Measurements from ENCODE around the gene KHDRBS2. TPM values are rescaled to one million over a fixed set of nuclear protein-coding genes. Genes with fewer than 3 reads are reported as not detected.

Gene KHDRBS2
- polyA plus RNA-seq, 1 of the 3 experiments (the other 2 are of a cell fraction): not detected

DNA sequence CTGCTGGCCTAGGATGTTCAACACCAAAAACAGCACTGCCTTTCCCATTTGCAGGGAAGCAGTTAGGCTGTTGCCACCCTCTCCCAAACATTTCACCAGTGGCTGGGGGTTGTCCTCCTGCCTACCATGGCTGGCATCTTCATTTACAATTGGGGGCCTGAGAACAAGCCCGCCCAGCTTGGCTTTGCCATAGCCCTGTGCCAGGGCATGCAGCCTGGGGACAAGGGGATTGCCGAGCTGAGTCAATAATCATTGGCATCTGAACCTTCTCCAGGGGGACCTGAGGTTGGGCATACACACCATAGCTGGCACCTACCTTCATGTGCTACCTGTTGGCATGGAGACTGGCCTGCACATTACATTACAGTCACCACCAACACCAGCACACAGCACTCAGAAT lies 345.1 kb downstream of the KHDRBS2 start:
- Histone ChIP-seq H3K4me1 (ENCODE audit: control insufficient read depth in 1 of 2, insufficient read depth in 2 of 2, low read depth in 1 of 2, low read length in 1 of 2) (no peaks in the 10 kb centered on the region), H3K9ac (no peak overlapping the region), H3K36me3 (replicated peaks in 1 of 2; ENCODE audit: control insufficient read depth in 1 of 2, insufficient read depth in 2 of 2, low read length in 1 of 2) (no peaks in the 10 kb centered on the region), H3K4me3 (ENCODE audit: low read depth in 2 of 2, low read length in 1 of 2) (no peak overlapping the region), H3K4me2 (no peak overlapping the region), H3K9me3 (no peaks in the 10 kb centered on the region), H3K79me2 (ENCODE audit: insufficient read depth) (no peaks in the 10 kb centered on the region), H4K20me1 (ENCODE audit: insufficient read depth) (no peaks in the 10 kb centered on the region), H3K9me2 (no peaks in the 10 kb centered on the region), H3K27me3 (ENCODE audit: insufficient read depth) (no peaks in the 10 kb centered on the region), H3F3A (replicated peaks; ENCODE audit: insufficient read depth) (no peaks in the 10 kb centered on the region), H3K27ac (ENCODE audit: low read depth in 2 of 2, low read length in 1 of 2) (no peak overlapping the region), H2AFZ (ENCODE audit: low read depth) (no peak overlapping the region)
- ChIA-PET POLR2A (no interaction called here), CTCF (interaction anchor here (1.1 kb wide), 1 partner anchor 54 kb away, joined by 3 read pairs; no protein-coding TSS in a partner anchor)
- TF ChIP-seq, protein P1, sequence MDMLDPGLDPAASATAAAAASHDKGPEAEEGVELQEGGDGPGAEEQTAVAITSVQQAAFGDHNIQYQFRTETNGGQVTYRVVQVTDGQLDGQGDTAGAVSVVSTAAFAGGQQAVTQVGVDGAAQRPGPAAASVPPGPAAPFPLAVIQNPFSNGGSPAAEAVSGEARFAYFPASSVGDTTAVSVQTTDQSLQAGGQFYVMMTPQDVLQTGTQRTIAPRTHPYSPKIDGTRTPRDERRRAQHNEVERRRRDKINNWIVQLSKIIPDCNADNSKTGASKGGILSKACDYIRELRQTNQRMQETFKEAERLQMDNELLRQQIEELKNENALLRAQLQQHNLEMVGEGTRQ (IDR thresholded peaks at IDR 0.05; ENCODE audit: borderline replicate concordance, low read depth, low read length): no peak
- TF ChIP-seq FOXM1 (IDR thresholded peaks at IDR 0.05; ENCODE audit: low read depth) (no peak), EP300 (IDR thresholded peaks at IDR 0.05; ENCODE audit: borderline replicate concordance in 1 of 2, low read depth in 1 of 2, low read length in 1 of 2) (no peak), ELF1 (IDR thresholded peaks at IDR 0.05) (no peak), RCOR1 (IDR thresholded peaks at IDR 0.05; ENCODE audit: low read length) (no peak)
- TF ChIP-seq, protein P2, sequence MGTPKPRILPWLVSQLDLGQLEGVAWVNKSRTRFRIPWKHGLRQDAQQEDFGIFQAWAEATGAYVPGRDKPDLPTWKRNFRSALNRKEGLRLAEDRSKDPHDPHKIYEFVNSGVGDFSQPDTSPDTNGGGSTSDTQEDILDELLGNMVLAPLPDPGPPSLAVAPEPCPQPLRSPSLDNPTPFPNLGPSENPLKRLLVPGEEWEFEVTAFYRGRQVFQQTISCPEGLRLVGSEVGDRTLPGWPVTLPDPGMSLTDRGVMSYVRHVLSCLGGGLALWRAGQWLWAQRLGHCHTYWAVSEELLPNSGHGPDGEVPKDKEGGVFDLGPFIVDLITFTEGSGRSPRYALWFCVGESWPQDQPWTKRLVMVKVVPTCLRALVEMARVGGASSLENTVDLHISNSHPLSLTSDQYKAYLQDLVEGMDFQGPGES (IDR thresholded peaks at IDR 0.05; ENCODE audit: low read depth, low read length): no peak
- WGBS (ENCODE audit: low lambda C conversion rate): 0% methylated on average over 2 of the region's 2 CpGs
- no peak for DNase-seq

DNA sequence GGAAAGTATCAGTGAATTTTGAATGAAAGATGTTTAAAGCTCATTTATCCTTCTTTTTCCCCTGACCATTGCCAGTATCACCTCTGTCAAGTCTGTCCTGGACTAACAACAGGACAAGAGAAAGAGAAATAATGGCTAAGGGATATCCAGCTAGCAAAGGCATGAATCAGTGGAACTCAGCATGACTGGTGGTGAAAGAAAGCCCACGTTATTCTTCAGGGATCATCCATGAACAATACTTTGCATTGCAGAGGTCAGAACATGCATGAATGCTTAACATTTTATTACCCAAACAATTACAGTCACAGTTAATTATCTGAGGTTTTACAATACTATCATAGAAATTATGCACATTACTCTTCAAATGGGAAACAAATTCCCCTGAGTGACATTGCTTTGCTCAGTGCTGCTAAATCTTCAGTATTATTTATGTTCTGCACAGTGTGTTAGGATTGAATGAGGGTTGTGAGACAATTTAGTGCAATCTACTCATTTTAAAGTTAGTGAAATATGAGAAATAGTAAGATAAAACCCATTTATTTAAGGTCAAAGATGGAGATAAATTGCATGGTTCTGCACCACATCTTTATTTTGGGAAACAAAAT lies 350.7 kb downstream of the KHDRBS2 start:
- Histone ChIP-seq H2AFZ (ENCODE audit: low read depth) (no peak overlapping the region), H3K9me3 (no peaks in the 10 kb centered on the region), H3K27me3 (ENCODE audit: insufficient read depth) (no peaks in the 10 kb centered on the region), H3K4me2 (no peak overlapping the region), H3K36me3 (replicated peaks in 1 of 2; ENCODE audit: control insufficient read depth in 1 of 2, insufficient read depth in 2 of 2, low read length in 1 of 2) (no peaks in the 10 kb centered on the region), H3K4me3 (ENCODE audit: low read depth in 2 of 2, low read length in 1 of 2) (no peak overlapping the region), H3K4me1 (ENCODE audit: control insufficient read depth in 1 of 2, insufficient read depth in 2 of 2, low read depth in 1 of 2, low read length in 1 of 2) (no peaks in the 10 kb centered on the region), H3K9me2 (no peaks in the 10 kb centered on the region), H3K9ac (no peak overlapping the region), H4K20me1 (ENCODE audit: insufficient read depth) (no peaks in the 10 kb centered on the region), H3F3A (replicated peaks; ENCODE audit: insufficient read depth) (no peaks in the 10 kb centered on the region), H3K79me2 (ENCODE audit: insufficient read depth) (no peaks in the 10 kb centered on the region), H3K27ac (ENCODE audit: low read depth in 2 of 2, low read length in 1 of 2) (no peak overlapping the region)
- WGBS (ENCODE audit: low lambda C conversion rate): 0% methylated on average over 1 of the region's 1 CpG
- DNase-seq: no peak
- ChIA-PET POLR2A (no interaction called here), CTCF (no interaction called here)
- TF ChIP-seq EP300 (IDR thresholded peaks at IDR 0.05; ENCODE audit: borderline replicate concordance in 1 of 2, low read depth in 1 of 2, low read length in 1 of 2) (no peak), GATA2 (CRISPR knock-in tag; IDR thresholded peaks at IDR 0.05) (no peak), FOXJ3 (CRISPR knock-in tag; IDR thresholded peaks at IDR 0.05) (no peak), MXI1 (IDR thresholded peaks at IDR 0.05; ENCODE audit: low read depth, low read length) (no peak), NFIC (IDR thresholded peaks at IDR 0.05; ENCODE audit: borderline replicate concordance) (no peak), GABPA (IDR thresholded peaks at IDR 0.05; ENCODE audit: low read depth) (no peak), RAD21 (IDR thresholded peaks at IDR 0.05; ENCODE audit: low read length) (no peak), RFX5 (IDR thresholded peaks at IDR 0.05; ENCODE audit: low read length) (no peak), TEAD4 (IDR thresholded peaks at IDR 0.05; ENCODE audit: borderline replicate concordance, insufficient read depth) (no peak), YY1 (IDR thresholded peaks at IDR 0.05; ENCODE audit: low read depth) (no peak), FOSL2 (IDR thresholded peaks at IDR 0.05; ENCODE audit: borderline replicate concordance, low read depth) (no peak)
- TF ChIP-seq, protein P3, sequence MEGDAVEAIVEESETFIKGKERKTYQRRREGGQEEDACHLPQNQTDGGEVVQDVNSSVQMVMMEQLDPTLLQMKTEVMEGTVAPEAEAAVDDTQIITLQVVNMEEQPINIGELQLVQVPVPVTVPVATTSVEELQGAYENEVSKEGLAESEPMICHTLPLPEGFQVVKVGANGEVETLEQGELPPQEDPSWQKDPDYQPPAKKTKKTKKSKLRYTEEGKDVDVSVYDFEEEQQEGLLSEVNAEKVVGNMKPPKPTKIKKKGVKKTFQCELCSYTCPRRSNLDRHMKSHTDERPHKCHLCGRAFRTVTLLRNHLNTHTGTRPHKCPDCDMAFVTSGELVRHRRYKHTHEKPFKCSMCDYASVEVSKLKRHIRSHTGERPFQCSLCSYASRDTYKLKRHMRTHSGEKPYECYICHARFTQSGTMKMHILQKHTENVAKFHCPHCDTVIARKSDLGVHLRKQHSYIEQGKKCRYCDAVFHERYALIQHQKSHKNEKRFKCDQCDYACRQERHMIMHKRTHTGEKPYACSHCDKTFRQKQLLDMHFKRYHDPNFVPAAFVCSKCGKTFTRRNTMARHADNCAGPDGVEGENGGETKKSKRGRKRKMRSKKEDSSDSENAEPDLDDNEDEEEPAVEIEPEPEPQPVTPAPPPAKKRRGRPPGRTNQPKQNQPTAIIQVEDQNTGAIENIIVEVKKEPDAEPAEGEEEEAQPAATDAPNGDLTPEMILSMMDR (IDR thresholded peaks at IDR 0.05): no peak
- TF ChIP-seq, protein P4, sequence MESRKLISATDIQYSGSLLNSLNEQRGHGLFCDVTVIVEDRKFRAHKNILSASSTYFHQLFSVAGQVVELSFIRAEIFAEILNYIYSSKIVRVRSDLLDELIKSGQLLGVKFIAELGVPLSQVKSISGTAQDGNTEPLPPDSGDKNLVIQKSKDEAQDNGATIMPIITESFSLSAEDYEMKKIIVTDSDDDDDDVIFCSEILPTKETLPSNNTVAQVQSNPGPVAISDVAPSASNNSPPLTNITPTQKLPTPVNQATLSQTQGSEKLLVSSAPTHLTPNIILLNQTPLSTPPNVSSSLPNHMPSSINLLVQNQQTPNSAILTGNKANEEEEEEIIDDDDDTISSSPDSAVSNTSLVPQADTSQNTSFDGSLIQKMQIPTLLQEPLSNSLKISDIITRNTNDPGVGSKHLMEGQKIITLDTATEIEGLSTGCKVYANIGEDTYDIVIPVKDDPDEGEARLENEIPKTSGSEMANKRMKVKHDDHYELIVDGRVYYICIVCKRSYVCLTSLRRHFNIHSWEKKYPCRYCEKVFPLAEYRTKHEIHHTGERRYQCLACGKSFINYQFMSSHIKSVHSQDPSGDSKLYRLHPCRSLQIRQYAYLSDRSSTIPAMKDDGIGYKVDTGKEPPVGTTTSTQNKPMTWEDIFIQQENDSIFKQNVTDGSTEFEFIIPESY (IDR thresholded peaks at IDR 0.05; ENCODE audit: borderline replicate concordance, low read depth): no peak
- TF ChIP-seq, protein P5, sequence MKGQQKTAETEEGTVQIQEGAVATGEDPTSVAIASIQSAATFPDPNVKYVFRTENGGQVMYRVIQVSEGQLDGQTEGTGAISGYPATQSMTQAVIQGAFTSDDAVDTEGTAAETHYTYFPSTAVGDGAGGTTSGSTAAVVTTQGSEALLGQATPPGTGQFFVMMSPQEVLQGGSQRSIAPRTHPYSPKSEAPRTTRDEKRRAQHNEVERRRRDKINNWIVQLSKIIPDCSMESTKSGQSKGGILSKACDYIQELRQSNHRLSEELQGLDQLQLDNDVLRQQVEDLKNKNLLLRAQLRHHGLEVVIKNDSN (IDR thresholded peaks at IDR 0.05; ENCODE audit: borderline replicate concordance, low read depth): no peak
- TF ChIP-seq, protein P1 (IDR thresholded peaks at IDR 0.05; ENCODE audit: borderline replicate concordance, low read depth, low read length): no peak

All from SK-N-SH (cell line).